K562 (cell line): ENCODE results near the gene ABCC1. TPM values are rescaled to one million over a fixed set of nuclear protein-coding genes. Genes with fewer than 3 reads are reported as not detected.
A peak's percentile ranks its signal among the peaks of the same experiment; 100 is the strongest.

Experiments used
- CBFA2T3 ChIP-seq: fragments of 450-650 bp; IDR thresholded peaks from 2 replicates; pipeline ENCODE4 v1.6.1; 2017
- CBX1 ChIP-seq: sonication (generic); IDR thresholded peaks from 2 replicates; pipeline ENCODE4 v1.6.1; 2016; ENCODE audit warnings: antibody characterized with exemption, low read depth, mild to moderate bottlenecking
- EP400 ChIP-seq: fragments of 450-650 bp; IDR thresholded peaks from 2 replicates; pipeline ENCODE4 v1.6.1; 2017; ENCODE audit warnings: antibody characterized with exemption, mild to moderate bottlenecking, moderate library complexity
- HDGF ChIP-seq: fragments of 450-650 bp; IDR thresholded peaks from 2 replicates; pipeline ENCODE4 v1.6.1; 2016
- KDM1A ChIP-seq, 2 experiments: fragments of 450-650 bp; IDR thresholded peaks; 2 replicates each; pipeline ENCODE4 v1.6.1; 2016; ENCODE audit warnings: mild to moderate bottlenecking in 2 of 2
- MED1 ChIP-seq: sonication (generic); formaldehyde crosslinking; IDR thresholded peaks from 2 replicates; pipeline ENCODE4 v1.8.1; 2023; ENCODE audit warnings: missing genetic modification reagents, borderline replicate concordance
- TAL1 ChIP-seq: fragments of 450-650 bp; IDR thresholded peaks from 2 replicates; pipeline ENCODE4 v1.6.1; 2016; ENCODE audit warnings: mild to moderate bottlenecking
- ZNF197 ChIP-seq: fragments of 200-800 bp; sonication (Bioruptor generic); IDR thresholded peaks from 2 replicates; pipeline ENCODE4 v1.6.1; 2016; ENCODE audit warnings: low read depth, missing genetic modification characterization, missing compliant biosample characterization
- ZNF282 ChIP-seq: sonication (generic); formaldehyde crosslinking; IDR thresholded peaks from 2 replicates; pipeline ENCODE4 v1.8.1; 2023; ENCODE audit warnings: missing genetic modification reagents
- ZNF830 ChIP-seq: fragments of 250-450 bp; sonication (Bioruptor Pico); IDR thresholded peaks from 2 replicates; pipeline ENCODE4 v1.5.0; 2021; ENCODE audit warnings: mild to moderate bottlenecking
- polyA plus RNA-seq, 8 experiments: library from polyadenylated mRNA; depleted of rRNA in 4 of 8; stranded (reverse) in 5 of 8; unstranded in 3 of 8; fragments of >200 nt; fragmentation: Nextera tagmentation in 2 of 8; fragmentation: Illumina TruSeq in 1 of 8; extraction: Ambion mirVana in 2 of 8; extraction: Trizol in 1 of 8; gene quantifications; 2 replicates each; pipeline versions ENCODE4 v1.2.1 to v1.2.3, GENCODE V29; 2011 to 2014; ENCODE audit warnings: inconsistent platforms in 1 of 8, missing spikeins in 1 of 8
- total RNA-seq, 7 experiments: library from RNA; depleted of rRNA in 6 of 7; stranded (reverse); fragments of >200 nt in 6 of 7; fragmentation: Illumina TruSeq in 2 of 7; extraction: Trizol in 2 of 7; gene quantifications; 2 replicates each; pipeline versions ENCODE4 v1.2.1 to v1.2.3, GENCODE V29; 2011 to 2021; ENCODE audit warnings: low replicate concordance in 1 of 7
- TF ChIP-seq, protein P1 (sequence below), 2 experiments: fragments of 450-650 bp; IDR thresholded peaks; 2 replicates each; pipeline ENCODE4 v1.6.1; 2016; ENCODE audit warnings: mild to moderate bottlenecking in 2 of 2, borderline replicate concordance in 1 of 2, low read depth in 1 of 2, moderate library complexity in 1 of 2
- TF ChIP-seq, protein P2 (sequence below), 2 experiments: fragments of 200-800 bp in 1 of 2; sonication (Bioruptor generic) in 1 of 2; sonication (generic) in 1 of 2; formaldehyde crosslinking in 1 of 2; IDR thresholded peaks in 1 of 2; conservative IDR thresholded peaks in 1 of 2; 2 replicates each; pipeline versions ENCODE4 v1.5.0 to v1.6.1; 2016 to 2020; ENCODE audit warnings: missing compliant biosample characterization in 1 of 2, missing genetic modification characterization in 1 of 2, missing genetic modification reagents in 1 of 2
- TF ChIP-seq, protein P3 (sequence below): fragments of 200-800 bp; sonication (Bioruptor generic); IDR thresholded peaks from 2 replicates; pipeline ENCODE4 v1.6.1; 2017; ENCODE audit warnings: missing genetic modification characterization, missing compliant biosample characterization
- TF ChIP-seq, protein P4 (sequence below): fragments of 450-650 bp; IDR thresholded peaks from 2 replicates; pipeline ENCODE4 v1.6.1; 2014; ENCODE audit warnings: low read depth, mild to moderate bottlenecking, moderate library complexity, borderline replicate concordance

Gene ABCC1
- total and polyA plus RNA-seq, 9 of the 15 experiments (the other 6 are each of a cell fraction or from before 2014, with no cell fraction given) = 3.9 to 41.6 (median 10.0) TPM

GRCh38 chr16:16022683-16023064 is 73.3 kb downstream of the ABCC1 start (continued):
- TF ChIP-seq, protein P1, sequence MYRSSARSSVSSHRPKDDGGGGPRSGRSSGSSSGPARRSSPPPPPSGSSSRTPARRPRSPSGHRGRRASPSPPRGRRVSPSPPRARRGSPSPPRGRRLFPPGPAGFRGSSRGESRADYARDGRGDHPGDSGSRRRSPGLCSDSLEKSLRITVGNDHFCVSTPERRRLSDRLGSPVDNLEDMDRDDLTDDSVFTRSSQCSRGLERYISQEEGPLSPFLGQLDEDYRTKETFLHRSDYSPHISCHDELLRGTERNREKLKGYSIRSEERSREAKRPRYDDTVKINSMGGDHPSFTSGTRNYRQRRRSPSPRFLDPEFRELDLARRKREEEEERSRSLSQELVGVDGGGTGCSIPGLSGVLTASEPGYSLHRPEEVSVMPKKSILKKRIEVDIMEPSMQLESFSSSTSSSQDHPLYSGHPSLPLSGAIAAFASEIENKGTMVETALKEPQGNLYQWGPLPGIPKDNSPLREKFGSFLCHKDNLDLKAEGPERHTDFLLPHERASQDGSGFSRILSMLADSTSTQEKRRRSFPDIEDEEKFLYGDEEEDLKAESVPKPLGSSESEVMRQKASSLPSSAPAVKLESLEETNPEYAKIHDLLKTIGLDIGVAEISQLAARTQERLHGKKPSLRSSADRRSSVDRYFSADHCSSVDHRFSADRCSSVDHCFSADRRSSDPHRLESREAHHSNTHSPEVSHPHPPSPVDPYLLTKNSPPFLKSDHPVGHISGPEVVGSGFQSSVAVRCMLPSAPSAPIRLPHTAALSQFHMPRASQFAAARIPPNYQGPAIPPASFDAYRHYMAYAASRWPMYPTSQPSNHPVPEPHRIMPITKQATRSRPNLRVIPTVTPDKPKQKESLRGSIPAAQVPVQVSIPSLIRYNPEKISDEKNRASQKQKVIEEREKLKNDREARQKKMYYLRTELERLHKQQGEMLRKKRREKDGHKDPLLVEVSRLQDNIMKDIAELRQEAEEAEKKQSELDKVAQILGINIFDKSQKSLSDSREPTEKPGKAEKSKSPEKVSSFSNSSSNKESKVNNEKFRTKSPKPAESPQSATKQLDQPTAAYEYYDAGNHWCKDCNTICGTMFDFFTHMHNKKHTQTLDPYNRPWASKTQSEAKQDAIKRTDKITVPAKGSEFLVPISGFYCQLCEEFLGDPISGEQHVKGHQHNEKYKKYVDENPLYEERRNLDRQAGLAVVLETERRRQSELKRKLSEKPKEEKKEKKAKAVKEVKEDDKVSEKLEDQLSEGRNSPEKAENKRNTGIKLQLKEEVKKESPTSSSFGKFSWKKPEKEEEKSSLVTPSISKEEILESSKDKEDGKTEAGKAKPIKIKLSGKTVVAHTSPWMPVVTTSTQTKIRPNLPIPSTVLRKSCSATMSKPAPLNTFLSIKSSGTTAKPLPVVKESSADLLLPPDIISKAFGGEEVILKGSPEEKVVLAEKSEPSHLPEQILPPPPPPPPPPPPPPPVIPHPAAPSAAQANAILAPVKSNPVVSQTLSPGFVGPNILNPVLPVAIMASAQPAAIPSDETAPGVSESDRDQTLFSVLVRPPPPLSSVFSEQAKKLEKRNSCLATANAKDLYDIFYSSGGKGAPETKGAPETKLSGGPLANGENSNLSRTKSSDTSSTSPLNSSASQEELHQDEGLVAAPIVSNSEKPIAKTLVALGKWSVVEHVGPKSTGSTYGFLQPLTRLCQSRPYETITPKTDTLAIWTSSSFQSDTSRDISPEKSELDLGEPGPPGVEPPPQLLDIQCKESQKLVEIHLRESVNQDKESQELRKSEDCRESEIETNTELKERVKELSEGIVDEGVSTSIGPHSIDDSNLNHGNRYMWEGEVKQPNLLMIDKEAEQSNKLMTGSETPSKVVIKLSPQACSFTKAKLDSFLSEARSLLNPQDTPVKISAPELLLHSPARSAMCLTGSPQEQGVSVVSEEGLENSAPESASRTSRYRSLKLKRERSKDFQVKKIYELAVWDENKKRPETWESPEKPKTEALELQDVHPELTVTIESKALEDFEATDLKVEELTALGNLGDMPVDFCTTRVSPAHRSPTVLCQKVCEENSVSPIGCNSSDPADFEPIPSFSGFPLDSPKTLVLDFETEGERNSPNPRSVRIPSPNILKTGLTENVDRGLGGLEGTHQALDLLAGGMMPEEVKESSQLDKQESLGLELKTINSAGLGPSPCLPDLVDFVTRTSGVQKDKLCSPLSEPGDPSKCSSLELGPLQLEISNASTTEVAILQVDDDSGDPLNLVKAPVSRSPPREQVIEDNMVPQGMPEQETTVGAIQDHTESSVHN (IDR thresholded peaks at IDR 0.05; ENCODE audit: borderline replicate concordance in 1 of 2, low read depth in 1 of 2) = no peak
- TF ChIP-seq ZNF197 (CRISPR knock-in tag) = peak; percentile 41; the same call in 1 of the 2 replicates
- TF ChIP-seq EP400 = no peak
- peak; percentile 7 to 15; a peak in 2 of 4 replicates for TF ChIP-seq KDM1A (IDR thresholded peaks at IDR 0.05)
- no peak for TF ChIP-seq ZNF830 (CRISPR knock-in tag)
- TF ChIP-seq ZNF282 (CRISPR knock-in tag) = no peak
- peak; percentile 93 for TF ChIP-seq TAL1
- no peak for TF ChIP-seq CBX1
- TF ChIP-seq CBFA2T3 = peak; percentile 95
- TF ChIP-seq, protein P2, sequence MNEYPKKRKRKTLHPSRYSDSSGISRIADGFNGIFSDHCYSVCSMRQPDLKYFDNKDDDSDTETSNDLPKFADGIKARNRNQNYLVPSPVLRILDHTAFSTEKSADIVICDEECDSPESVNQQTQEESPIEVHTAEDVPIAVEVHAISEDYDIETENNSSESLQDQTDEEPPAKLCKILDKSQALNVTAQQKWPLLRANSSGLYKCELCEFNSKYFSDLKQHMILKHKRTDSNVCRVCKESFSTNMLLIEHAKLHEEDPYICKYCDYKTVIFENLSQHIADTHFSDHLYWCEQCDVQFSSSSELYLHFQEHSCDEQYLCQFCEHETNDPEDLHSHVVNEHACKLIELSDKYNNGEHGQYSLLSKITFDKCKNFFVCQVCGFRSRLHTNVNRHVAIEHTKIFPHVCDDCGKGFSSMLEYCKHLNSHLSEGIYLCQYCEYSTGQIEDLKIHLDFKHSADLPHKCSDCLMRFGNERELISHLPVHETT (CRISPR knock-in tag; conservative IDR thresholded peaks at IDR 0.05 in 1 of 2, IDR thresholded peaks at IDR 0.05 in 1 of 2) = 0 out of 4 replicates have a peak, but pooled peaks of 1 of the 2 experiments have one; percentile 3
- no peak for TF ChIP-seq MED1 (CRISPR knock-in tag)
- TF ChIP-seq, protein P3, sequence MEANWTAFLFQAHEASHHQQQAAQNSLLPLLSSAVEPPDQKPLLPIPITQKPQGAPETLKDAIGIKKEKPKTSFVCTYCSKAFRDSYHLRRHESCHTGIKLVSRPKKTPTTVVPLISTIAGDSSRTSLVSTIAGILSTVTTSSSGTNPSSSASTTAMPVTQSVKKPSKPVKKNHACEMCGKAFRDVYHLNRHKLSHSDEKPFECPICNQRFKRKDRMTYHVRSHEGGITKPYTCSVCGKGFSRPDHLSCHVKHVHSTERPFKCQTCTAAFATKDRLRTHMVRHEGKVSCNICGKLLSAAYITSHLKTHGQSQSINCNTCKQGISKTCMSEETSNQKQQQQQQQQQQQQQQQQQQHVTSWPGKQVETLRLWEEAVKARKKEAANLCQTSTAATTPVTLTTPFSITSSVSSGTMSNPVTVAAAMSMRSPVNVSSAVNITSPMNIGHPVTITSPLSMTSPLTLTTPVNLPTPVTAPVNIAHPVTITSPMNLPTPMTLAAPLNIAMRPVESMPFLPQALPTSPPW (CRISPR knock-in tag) = no peak
- TF ChIP-seq HDGF = no peak
- TF ChIP-seq, protein P4, sequence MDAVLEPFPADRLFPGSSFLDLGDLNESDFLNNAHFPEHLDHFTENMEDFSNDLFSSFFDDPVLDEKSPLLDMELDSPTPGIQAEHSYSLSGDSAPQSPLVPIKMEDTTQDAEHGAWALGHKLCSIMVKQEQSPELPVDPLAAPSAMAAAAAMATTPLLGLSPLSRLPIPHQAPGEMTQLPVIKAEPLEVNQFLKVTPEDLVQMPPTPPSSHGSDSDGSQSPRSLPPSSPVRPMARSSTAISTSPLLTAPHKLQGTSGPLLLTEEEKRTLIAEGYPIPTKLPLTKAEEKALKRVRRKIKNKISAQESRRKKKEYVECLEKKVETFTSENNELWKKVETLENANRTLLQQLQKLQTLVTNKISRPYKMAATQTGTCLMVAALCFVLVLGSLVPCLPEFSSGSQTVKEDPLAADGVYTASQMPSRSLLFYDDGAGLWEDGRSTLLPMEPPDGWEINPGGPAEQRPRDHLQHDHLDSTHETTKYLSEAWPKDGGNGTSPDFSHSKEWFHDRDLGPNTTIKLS = no peak
